HG03064 (cell line): ENCODE results near the gene ZNF529.
"Not testable (repeated sequence)": the region's sequence is repeated elsewhere in the genome, so short reads cannot be mapped to it uniquely, and the experiment has no call there.

ENCODE experiments used
- ATAC-seq: cut with Tn5 transposase; IDR thresholded peaks from one replicate; pipeline ENCODE4 v1.9.1; 2021; ENCODE audit warnings: low read depth; ENCODE audit not compliant: unreplicated experiment

The ZNF529 gene

DNA sequence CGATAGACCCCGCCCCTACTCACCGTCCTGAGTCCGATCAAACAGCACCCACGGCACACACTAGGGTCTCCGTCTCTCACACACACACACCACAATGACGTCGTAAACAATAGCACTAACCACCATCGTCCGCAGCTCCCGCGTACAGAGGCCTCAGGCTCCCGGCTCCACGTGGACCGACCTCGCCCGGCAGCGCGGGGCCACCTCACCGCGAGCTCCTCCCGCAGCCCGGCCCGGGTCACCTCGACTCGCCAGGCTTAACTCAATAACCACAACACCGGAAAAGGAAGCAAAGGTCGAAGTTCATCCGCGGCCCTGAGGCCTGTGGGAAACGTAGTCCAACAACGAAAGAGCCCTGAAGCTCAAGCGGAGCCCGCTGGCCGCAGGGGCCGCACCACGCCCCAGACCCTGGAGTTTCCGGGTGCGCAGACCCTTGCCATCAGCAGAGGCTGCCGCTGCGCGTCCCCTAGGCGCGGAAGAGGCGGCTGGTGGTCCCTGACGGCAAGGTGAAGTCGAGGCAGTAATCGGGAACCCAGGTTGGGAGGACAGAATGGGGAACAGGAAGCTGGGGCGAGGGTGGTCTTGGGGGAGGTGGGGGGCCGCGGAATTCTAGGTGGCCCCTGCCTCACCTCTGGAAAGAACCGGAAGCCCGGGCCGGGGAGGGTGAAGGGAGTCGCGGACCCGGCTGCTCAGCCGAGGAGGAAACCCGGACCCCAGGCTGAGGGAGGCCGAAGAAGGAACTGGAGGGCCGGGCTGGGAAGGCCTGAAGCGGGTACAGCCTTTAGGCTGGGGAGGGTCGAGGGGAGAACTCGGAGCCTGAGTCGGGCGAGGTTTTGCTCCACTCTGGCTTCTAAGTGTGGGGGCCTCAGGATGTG lies at the start of gene ZNF529:
ZNF529 (minus strand) TSS at position 273 of the 875 bp plus-strand sequence. CDS start 946 bp downstream, outside the sequence.
- ATAC-seq = peak; percentile 80

DNA sequence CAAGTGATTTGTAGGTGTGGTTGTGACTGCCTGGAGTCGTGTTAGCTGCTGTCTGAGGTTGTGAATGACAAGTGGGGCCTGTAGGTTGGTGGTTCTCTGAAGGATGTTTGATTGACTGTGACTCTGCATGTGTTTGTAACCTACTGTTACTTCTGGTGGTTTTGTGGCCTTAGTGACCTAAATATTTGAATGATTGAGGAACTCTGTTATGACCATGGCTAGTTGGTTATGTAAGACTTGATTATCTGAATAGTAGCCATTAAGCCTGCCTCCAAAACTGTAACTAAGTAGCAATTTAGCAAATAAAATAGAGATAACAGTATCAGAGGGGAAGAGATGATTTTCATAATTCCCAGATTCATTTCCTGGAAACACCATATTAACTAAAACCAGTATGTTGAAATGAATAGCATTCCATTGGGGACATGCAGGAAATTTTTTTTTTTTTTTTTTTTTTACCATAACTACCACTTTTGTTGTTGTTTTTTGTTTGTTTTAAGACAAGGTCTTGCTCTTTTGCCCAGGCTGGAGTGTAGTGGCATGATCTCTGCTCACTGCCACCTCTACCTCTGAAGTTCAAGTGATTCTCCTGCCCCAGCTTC lies 32.9 kb upstream of the ZNF529 start:
- no peak for ATAC-seq

DNA sequence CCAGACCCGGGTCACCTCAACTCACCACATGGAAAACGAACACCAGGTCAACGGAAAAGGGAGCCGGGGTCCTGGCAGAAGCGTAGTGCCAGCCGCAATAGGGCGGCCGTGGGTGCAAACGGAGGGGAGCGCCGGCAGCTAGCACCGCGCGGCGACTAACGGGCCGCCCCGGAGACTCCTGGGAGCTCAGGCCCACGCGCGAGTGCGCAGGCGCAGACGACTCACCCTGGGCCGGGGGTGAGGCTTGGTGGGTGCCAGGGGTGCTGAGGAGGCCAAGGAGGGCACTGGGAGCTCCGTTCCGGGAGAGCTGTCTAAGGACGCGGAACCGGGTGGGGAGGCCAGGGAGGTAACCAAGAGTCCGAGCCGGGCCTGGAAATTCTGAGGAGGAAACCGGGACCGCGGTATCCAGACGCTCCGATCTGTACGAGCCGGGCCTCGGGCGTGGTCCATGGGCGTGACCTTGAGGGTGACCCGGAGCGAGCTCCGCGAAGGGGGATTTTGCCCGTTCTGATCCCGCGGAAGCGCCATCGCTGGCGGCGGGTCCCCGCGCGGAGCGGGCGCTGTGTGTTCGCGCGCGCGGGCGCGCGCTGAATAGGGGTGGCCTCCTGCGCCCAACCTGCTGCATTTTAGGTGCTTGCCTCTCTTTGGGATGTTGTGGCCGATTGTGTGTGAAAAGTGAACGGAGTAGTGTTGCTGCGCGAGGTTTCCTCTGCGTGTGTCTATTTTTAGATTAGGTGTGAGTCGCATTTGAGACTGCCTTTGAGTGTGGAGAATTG lies 32.2 kb upstream of the ZNF529 start, which contains the start of gene ZNF382:
ZNF382 (plus strand) TSS at position 213 of the 776 bp plus-strand sequence. CDS start 4,602 bp downstream, outside the sequence.
- ATAC-seq = peak; percentile 49

DNA sequence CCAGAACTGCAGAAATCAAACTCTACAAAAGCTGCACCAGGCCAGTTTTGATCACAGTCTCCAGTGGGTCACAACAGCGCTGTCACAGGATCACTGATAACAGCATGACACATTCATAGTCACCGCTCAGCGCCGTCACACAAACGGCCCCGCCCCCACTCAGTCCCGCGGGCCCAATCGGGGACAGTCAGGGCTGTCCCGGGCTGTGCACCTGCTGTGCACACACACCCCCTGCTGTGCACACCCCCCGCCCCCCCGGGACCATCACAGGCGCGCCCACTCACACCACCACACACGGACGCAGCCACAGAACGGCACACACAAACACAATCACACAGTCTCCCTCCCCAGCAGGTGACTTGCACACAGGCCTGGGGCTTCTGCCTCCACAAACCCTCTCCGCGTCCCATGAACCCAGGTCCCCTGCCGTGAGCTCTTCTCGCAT lies 31.6 kb upstream of the ZNF529 start:
- peak; percentile 64 for ATAC-seq

DNA sequence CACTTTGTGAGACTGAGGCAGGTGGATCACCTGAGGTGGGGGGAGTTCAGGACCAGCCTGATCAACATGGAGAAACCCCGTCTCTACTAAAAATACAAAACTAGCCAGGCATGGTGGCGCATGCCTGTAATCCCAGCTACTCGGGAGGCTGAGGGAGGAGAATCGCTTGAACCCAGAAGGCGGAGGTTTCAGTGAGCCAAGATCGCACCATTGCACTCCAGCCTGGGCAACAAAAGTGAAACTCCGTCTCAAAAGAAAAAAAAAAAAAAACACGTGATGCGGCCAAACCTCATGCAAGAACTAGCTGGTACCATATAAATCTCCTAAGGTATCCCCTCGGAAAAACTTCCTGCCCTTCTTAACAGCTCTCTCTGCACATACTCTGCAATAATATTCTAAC lies 29.6 kb upstream of the ZNF529 start:
- not testable (repeated sequence) for ATAC-seq

DNA sequence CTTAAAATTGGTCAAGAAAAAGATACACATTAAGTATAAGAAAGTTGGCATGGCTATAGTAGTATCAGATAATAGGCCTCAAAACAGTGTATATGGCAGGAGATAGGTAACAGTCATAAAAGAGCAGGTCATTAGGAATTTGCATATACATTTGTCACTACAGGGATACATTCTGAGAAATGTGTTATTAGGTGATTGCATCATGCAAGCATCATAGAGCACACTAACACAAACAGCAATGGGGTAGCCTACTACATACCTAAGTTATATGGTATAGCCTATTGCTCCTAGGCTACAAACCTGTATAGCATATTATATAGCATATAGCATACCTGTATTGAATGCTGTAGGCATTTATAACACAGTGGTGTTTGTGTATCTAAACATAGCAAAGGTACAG lies 6.2 kb upstream of the ZNF529 start:
- ATAC-seq = no peak

DNA sequence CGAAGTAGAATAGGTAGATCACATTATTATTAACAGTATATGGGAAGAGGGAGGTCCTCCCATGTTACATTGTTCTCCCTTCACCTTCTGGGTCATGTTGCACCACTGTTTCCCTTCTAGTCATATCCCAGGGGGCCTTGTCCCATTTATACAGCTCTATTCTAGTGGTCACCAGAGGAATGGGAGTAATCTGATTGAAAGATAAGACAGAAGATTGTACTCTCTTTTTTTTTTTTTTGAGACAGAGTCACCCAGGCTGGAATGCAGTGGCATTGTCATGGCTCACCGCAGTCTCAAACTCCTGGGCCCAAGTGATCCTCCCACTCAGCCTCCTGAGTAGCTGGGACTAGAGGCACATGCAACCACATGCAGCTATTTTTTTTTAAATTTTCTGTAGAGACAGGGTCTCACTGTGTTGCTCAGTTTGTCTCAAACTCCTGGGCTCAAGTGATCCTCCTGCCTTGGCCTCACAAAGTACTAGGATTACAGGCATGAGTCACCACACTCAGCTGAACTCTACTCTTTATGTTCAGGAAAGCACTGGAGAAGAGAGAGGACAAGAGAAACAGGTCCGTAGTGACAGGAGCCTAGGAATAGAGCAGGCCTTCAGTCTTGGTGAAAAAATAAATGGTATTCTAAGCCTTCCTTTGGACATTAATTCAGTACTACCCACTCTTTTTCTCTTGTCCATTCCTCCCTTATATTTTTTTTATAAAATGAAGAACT lies 4.3 kb upstream of the ZNF529 start:
- no peak for ATAC-seq

DNA sequence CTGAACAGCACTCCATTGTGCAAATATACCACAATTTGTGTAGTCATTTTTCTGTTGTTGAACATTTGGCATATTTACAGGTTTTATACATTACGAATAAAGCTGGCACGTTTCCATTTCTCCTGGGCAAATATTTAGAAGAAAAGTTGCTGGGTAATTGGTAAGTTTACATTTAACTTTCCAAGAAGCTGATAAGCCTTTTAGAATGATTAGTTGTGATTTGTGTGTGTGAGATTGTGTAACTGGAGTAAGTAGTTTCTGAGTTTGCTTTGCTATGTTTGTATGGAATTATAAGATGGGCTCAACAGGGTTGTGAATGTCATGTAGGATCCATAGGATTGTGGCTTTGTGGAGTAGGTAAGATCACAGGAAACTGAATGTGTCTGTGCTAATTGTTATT lies 1.6 kb upstream of the ZNF529 start:
- ATAC-seq = no peak

DNA sequence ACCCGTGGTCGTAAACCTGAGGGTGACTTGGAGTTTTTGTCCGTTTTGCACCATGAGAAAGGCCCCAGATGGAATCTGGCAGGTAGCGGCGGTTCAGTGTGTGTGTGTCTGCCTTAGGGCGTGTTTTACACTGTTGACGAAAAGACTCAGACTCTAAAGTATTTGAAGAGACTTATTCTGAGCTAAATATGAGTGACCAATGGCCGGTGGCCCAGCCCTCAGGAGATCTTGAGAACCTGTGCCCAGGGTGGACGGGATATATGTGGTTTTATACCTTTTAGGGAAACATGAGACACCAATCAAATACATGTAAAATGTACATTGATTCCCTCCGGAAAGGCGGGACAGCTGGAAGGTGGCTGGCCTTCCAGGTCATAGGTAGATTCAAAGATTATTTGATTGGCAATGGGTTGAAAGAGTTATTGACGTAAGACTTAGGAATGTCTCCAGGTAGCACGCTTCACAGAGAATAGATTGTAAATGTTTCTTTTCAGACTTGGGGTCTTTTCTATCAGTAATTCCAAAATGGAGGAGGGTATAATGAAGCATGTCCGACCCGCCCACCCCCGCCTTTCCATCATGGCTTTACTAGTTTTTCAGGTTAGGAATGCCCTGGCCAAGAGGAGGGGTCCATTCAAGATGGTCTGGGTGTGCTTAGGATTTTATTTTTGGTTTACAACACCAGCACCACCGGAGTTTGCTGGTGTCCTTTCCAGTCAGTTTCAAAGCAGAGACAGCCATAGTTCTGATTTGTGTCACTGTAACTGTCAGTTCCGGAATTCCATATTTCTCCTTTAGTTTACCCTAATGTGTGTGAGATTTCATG lies 1.0 kb upstream of the ZNF529 start:
- ATAC-seq = no peak

DNA sequence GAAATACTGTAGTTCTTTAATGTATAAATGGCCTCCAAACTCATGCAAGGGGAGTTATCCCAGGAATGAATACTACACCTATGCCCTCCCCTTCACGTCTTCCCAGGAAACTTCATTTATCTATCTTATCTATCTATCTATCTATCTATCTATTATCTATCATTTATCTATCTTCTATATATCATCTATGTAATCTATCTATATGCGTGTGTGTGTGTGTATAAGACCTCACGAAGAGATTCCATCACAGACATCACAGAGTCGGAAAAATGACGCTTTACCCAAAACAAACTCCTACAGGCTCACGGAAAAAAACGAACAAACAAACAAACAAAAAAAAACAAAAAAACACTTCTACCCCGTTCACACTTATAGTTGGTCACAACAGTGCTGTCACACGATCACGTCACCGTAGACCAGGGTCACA lies 486 bp downstream of the ZNF529 start:
- ATAC-seq = no peak

DNA sequence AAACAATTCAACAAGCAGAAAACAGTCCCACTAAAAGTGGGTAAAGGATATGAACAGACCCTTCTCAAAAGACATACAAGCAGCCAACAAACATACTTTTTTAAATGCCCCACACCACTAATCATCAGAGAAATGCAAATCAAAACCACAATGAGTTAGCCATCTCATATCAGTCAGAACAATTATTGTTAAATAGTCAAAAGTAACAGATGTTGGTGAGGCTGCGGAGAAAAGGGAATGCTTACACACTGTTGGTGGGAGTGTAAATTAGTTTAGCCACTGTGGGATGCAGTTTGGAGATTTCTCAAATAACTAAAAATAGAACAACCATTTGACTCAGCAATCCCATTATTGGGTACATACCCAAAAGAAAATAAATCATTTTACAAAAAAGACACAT lies 8.7 kb downstream of the ZNF529 start:
- no peak for ATAC-seq

DNA sequence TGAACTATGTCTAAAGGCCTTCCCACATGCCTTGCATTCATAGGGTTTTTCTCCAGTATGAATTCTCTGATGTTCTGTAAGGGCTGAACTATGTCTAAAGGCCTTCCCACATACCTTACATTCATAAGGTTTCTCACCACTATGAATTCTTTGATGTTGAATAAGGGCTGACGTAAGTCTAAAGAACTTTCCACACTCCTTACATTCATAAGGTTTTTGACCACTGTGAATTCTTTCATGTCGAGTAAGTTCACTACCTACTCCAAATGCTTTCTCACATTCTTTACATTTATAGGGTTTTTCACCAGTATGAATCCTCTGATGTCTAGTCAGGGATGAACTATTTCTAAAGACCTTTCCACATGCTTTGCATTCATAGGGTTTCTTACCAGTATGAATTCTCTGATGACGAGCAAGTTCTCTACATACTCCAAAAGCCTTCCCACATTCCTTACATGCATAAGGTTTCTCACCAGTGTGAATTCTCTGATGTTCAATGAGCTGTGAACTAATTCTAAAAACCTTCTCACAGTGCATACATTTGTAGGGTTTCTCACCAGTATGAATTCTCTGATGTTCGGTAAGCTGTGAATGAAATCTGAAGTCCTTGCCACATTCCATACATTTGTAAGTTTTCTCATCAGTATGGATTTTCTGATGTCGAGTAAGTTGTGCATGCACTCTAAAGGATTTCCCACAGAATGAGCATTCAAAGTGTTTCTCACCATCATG lies 25.9 kb downstream of the ZNF529 start:
- no peak for ATAC-seq

DNA sequence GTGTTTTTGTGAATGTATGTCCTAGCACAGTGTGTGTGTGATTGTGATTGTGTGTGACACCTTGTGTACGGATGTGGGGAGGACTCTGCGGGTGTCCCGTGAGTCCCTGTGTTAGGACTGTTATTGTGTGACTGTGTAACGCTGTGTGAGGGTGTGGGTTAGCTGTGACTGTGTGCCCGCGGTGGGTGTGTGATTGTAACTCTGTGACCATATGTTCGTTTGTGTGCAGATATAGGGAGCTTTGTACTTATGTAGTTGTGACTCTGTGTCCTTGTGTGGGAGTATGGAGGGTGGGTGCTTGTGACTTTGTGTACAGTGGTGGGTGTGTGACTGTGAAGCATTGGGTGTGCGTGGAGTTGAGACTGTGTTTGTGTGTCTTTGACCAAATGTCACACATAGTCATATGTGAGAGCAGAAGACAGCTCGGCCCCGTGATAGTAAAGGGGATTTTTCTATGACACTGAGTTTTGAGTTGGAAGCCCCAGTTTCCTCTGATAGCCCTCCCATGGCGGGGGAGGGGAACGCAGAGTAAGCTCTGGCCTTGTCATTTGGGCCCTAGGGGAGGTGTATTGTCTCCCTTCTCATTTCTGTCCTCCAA lies 44.1 kb downstream of the ZNF529 start:
- peak; percentile 6 for ATAC-seq

DNA sequence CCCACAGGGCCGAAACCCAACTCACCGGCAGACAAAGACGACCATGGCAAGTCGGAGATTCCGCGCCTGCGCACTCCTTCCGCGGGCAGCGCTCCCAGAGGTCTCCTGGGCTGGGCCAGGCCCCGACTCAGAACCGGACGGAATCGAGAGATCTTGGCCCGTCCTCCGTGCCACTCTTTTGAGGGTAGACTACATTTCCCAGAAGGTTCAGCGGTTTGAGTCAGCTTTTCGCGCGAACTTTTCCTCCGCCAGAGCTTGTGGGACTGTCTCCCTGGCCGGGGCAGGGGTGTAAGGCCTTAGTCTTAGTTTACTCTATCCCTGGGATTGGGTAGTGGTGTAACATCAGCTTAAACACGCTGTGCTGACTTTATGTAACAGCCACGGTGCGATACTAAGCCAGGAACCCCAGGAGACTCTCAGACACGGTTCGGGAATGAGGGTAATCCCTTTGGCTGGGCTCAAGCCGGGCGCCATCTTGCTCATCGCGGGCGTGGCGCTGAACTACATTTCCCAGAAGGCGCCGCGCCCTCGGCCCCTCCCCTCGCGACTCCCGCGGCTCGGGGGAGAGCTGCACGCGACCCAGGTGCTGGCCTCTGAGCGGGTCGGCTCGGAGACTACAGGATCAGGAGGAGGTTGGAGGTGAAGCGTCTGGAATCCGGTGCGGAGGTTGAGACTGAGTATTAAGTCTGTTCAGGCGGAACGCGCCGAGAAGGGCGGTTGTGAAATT lies 44.7 kb downstream of the ZNF529 start, which contains the start of gene ZNF260:
ZNF260 (minus strand) TSS at position 78 of the 727 bp plus-strand sequence. CDS start 13,033 bp downstream, outside the sequence.
- peak; percentile 81 for ATAC-seq

DNA sequence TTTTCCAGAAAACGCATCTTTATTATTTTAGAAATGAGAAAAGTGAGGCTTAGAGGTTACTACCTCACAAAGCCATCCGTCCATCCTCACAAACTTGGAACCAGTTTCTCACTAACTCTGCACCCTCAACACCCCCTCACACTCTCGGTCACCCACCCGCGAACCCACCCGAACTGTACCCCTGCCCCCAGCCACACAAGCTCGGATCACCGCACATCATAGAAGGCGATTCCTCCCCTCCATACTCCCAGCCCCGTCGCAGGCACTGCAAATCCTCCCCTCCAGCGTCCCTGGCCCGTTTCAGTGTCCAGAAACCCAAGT lies 45.3 kb downstream of the ZNF529 start:
- no peak for ATAC-seq

DNA sequence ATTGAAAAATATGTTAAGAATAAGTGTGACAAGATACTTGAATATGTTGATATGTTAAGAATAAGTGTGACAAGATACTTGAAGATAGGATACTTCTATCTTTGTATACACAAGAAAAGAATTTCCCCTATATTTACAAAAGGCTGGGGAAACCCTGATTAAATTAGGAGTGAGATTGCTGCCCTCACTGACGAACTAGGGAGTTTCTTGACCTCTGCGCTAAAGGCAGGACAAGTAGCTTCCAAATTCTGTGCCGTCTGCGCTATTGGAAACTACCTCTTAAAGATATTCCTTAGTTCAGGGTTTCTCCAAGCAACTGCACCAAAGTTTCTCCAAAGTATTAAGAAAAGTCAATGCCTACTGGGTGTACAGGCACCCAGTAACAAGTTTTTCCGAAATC lies 45.8 kb downstream of the ZNF529 start:
- no peak for ATAC-seq

DNA sequence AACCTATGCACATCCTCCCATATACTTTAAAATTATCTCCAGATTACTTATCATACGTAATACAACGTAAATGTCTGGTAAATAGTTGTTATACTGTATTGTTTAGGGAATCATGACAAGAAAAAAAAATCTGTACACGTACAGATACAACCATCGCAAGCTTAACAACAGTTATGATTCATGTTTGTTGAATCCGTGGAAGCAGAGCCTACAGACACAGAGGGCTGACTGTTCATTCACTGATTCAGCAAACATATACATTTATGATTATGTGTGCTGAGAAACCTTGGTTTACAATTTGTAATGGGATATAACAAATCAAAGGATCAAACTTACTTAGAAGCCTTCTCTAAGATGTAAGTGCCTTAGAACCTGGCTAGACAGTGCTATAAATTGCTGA lies 46.5 kb downstream of the ZNF529 start:
- no peak for ATAC-seq

DNA sequence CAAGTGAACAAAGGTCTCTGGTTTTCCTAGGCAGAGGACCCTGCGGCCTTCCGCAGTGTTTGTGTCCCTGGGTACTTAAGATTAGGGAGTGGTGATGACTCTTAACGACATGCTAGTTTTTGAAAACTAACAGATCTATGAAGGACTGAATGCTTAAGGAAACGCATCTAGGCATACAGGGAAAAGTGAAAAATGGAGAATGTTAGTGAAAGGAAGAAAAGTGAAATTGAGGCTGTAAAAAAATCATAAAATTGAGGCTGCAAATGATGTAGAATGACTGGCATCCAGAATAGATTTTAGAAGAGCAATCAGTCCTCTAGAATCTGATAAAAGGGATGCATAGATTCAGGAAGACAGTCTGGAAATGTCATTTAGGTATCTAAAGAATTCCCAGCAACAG lies 48.5 kb downstream of the ZNF529 start:
- ATAC-seq = no peak
